Mesodermal cell (in vitro differentiated cells): ENCODE results near the gene SURF6. TPM values are rescaled to one million over a fixed set of nuclear protein-coding genes. Genes with fewer than 3 reads are reported as not detected.

ENCODE experiments used
- H3K27ac ChIP-seq: 2 replicates; pipeline ENCODE4 v1.7.0; 2013; ENCODE audit warnings: mild to moderate bottlenecking, low read depth, low read length, moderate library complexity; ENCODE audit not compliant: severe bottlenecking
- H3K36me3 ChIP-seq: 2 replicates; pipeline ENCODE4 v1.7.1; 2013; ENCODE audit warnings: mild to moderate bottlenecking, low read length, moderate library complexity; ENCODE audit not compliant: control insufficient read depth, insufficient read depth
- H3K4me1 ChIP-seq: one replicate; pipeline ENCODE4 v1.7.1; 2013; ENCODE audit warnings: mild to moderate bottlenecking, low read length; ENCODE audit not compliant: insufficient read depth, control insufficient read depth, poor library complexity, severe bottlenecking
- H3K4me3 ChIP-seq: 2 replicates; pipeline ENCODE4 v1.7.0; 2013; ENCODE audit warnings: low read length, control low read depth, mild to moderate bottlenecking; ENCODE audit not compliant: insufficient read depth, poor library complexity, severe bottlenecking; ENCODE audit errors: extremely low read depth
- H3K9me3 ChIP-seq: 2 replicates; pipeline ENCODE4 v1.7.1; 2013; ENCODE audit warnings: mild to moderate bottlenecking, low read length, moderate library complexity; ENCODE audit not compliant: control insufficient read depth
- WGBS, 2 experiments: methylation state at CpG; one replicate each; pipeline ENCODE4 v1.1.5; 2013; ENCODE audit warnings: missing lambda C conversion rate in 2 of 2; ENCODE audit not compliant: insufficient coverage in 2 of 2; 5-methylcytosine and 5-hydroxymethylcytosine counted together
- polyA plus RNA-seq, 2 experiments: library from polyadenylated mRNA; stranded (reverse); fragments of 50-300 nt; gene quantifications; one replicate each; pipeline ENCODE4 v1.2.3, GENCODE V29; 2013

The SURF6 gene
- 17.5 TPM for polyA plus RNA-seq (2013, experiment 1 of 2)
- polyA plus RNA-seq (2013, experiment 2 of 2): 11.3 TPM

GRCh38 chr9:133335924-133336811 lies at the start of gene SURF6:
Gene SURF6 (minus strand): TSS chr9:133336188. CDS start chr9:133336132, 56 bp downstream.
- no peaks in the 10 kb centered on the region for H3K9me3 ChIP-seq
- peak within 1 kb of the TSS; percentile 87 for H3K4me3 ChIP-seq
- WGBS, 2 experiments: 7 to 11% methylated on average over 46 to 64 of the region's 70 CpGs
- H3K27ac ChIP-seq: peak within 1 kb of the TSS; percentile 62
- H3K36me3 ChIP-seq: peaks cover 56% of the 10 kb centered on the region
- peaks cover 5% of the 10 kb centered on the region for H3K4me1 ChIP-seq

GRCh38 chr9:133385452-133385851 lies 49.5 kb upstream of the SURF6 start:
- H3K4me3 ChIP-seq: no peak overlapping the region
- H3K4me1 ChIP-seq: no peaks in the 10 kb centered on the region
- H3K9me3 ChIP-seq: peaks cover 2% of the 10 kb centered on the region
- WGBS, 2 experiments: 80 to 88% methylated on average over 13 to 14 of the region's 14 CpGs
- no peaks in the 10 kb centered on the region for H3K36me3 ChIP-seq
- H3K27ac ChIP-seq: no peak overlapping the region

GRCh38 chr9:133384736-133385321 lies 48.8 kb upstream of the SURF6 start:
- Histone ChIP-seq H3K4me3 (no peak overlapping the region), H3K36me3 (no peaks in the 10 kb centered on the region), H3K27ac (no peak overlapping the region), H3K4me1 (no peaks in the 10 kb centered on the region), H3K9me3 (no peaks in the 10 kb centered on the region)
- 93 to 95% methylated on average over 15 to 17 of the region's 17 CpGs for WGBS, 2 experiments

- no peaks in the 10 kb centered on the region for H3K36me3 ChIP-seq
- no peak overlapping the region for H3K27ac ChIP-seq
- no peak overlapping the region for H3K4me3 ChIP-seq
- no peaks in the 10 kb centered on the region for H3K9me3 ChIP-seq
- 90 to 100% methylated on average over 2 to 3 of the region's 3 CpGs for WGBS, 2 experiments
- no peaks in the 10 kb centered on the region for H3K4me1 ChIP-seq
These were observed 47.5 kb upstream of the SURF6 start for GRCh38 chr9:133383438-133383837.

- Histone ChIP-seq H3K9me3 (no peaks in the 10 kb centered on the region), H3K4me3 (no peak overlapping the region)
- 84 to 86% methylated on average over 4 of the region's 4 CpGs for WGBS, 2 experiments
These were observed 46.6 kb upstream of the SURF6 start for GRCh38 chr9:133382507-133383141.

GRCh38 chr9:133380734-133381133 lies 44.7 kb upstream of the SURF6 start:
- no peaks in the 10 kb centered on the region for H3K9me3 ChIP-seq
- H3K27ac ChIP-seq: no peak overlapping the region
- no peaks in the 10 kb centered on the region for H3K4me1 ChIP-seq
- no peaks in the 10 kb centered on the region for H3K36me3 ChIP-seq
- WGBS, 2 experiments: 82 to 100% methylated on average over 1 to 2 of the region's 4 CpGs
- H3K4me3 ChIP-seq: no peak overlapping the region

More at GRCh38 chr9:133382507-133383141, 46.6 kb upstream of the SURF6 start:
- no peaks in the 10 kb centered on the region for H3K4me1 ChIP-seq
- no peak overlapping the region for H3K27ac ChIP-seq
- H3K36me3 ChIP-seq: no peaks in the 10 kb centered on the region

- H3K9me3 ChIP-seq: no peaks in the 10 kb centered on the region
- H3K4me3 ChIP-seq: no peak overlapping the region
- no peaks in the 10 kb centered on the region for H3K4me1 ChIP-seq
- 83 to 85% methylated on average over 8 of the region's 14 CpGs for WGBS, 2 experiments
- H3K27ac ChIP-seq: no peak overlapping the region
- H3K36me3 ChIP-seq: no peaks in the 10 kb centered on the region
These were observed 43.4 kb upstream of the SURF6 start for GRCh38 chr9:133379153-133380086.

- no peak overlapping the region for H3K4me3 ChIP-seq
- peaks cover 9% of the 10 kb centered on the region for H3K36me3 ChIP-seq
- H3K27ac ChIP-seq: no peak overlapping the region
- H3K9me3 ChIP-seq: no peaks in the 10 kb centered on the region
- 80% methylated on average over 1 of the region's 1 CpG; no CpG with 5 or more reads in 1 of the 2 experiments for WGBS, 2 experiments
- H3K4me1 ChIP-seq: no peaks in the 10 kb centered on the region
These were observed 42.5 kb upstream of the SURF6 start for GRCh38 chr9:133378408-133378962.

- H3K4me3 ChIP-seq: no peak overlapping the region
- peaks cover 16% of the 10 kb centered on the region for H3K36me3 ChIP-seq
- no peak overlapping the region for H3K27ac ChIP-seq
- WGBS, 2 experiments: 38 to 60% methylated on average over 5 of the region's 6 CpGs
- no peaks in the 10 kb centered on the region for H3K4me1 ChIP-seq
- H3K9me3 ChIP-seq: no peaks in the 10 kb centered on the region
These were observed 41.8 kb upstream of the SURF6 start for GRCh38 chr9:133377721-133378216.
